Pancreas (tissue), 10 donors: ENCODE measurements around the gene ZDHHC6. TPM values are rescaled to one million over a fixed set of nuclear protein-coding genes. Genes with fewer than 3 reads are reported as not detected.

Source experiments
- ATAC-seq, 4 donors: fragments of 200-7000 bp; cut with Tn5 transposase; one replicate each; pipeline versions ENCODE4 v1.8.0 to v1.9.1; 2020; ENCODE audit warnings: mild to moderate bottlenecking in 4 of 4, moderate library complexity in 4 of 4
- DNase-seq, 6 donors: peaks; one replicate each; pipeline ENCODE4 v3.0.0-alpha.2; 2020
- FAIRE-seq: peaks from 2 replicates; lab custom pipeline; 2012; peaks lifted over from hg19 to GRCh38; lab: Jason Lieb, UNC
- H3K27ac ChIP-seq, 4 donors: fragments of 200-600 bp; sonication (generic); 1 replicate in 3 of 4; 2 replicates in 1 of 4; pipeline versions ENCODE4 v1.5.0 to v1.8.0; 2020
- H3K27me3 ChIP-seq, 4 donors: fragments of 200-600 bp; one replicate each; pipeline ENCODE4 v1.8.0; 2021
- H3K36me3 ChIP-seq, 3 donors: fragments of 200-600 bp; sonication (generic) in 1 of 3; one replicate each; pipeline versions ENCODE4 v1.5.0 to v1.8.0; 2020 to 2021
- H3K4me1 ChIP-seq, 3 donors: fragments of 200-600 bp; one replicate each; pipeline ENCODE4 v1.8.0; 2021
- H3K4me3 ChIP-seq, 4 donors: fragments of 200-600 bp; sonication (generic) in 2 of 4; one replicate each; pipeline versions ENCODE4 v1.5.0 to v1.8.0; 2020 to 2021
- H3K9me3 ChIP-seq, 4 donors: fragments of 200-600 bp; one replicate each; pipeline ENCODE4 v1.8.0; 2021
- CTCF ChIP-seq, 4 donors: fragments of 200-600 bp; sonication (generic) in 3 of 4; IDR thresholded peaks; one replicate each; pipeline versions ENCODE4 v1.5.0 to v1.8.0; 2021; ENCODE audit warnings: antibody characterized with exemption in 4 of 4
- WGBS, 2 donors: extraction: QIAGEN DNeasy Blood & Tissue Kit; methylation state at CpG; one replicate each; pipeline ENCODE4 v1.1.7; 2013; 5-methylcytosine and 5-hydroxymethylcytosine counted together
- intact Hi-C, 3 donors: fragments of 100-400 bp; cut with DNase I; formaldehyde crosslinking; loops; one replicate each; pipeline versions ENCODE4 v1.11.1 to v1.14.2; 2022
- polyA plus RNA-seq, 2 donors: library from polyadenylated mRNA; stranded (reverse); fragments of 200-250 nt; gene quantifications; one replicate each; pipeline ENCODE4 v1.2.3, GENCODE V29; 2013
- total RNA-seq, 6 donors: library from RNA; stranded (reverse); fragmentation: NEBNext Ultra II Directional in 4 of 6; extraction: Animal tissue kit (Norgen Biotek cat#: 25700) in 4 of 6; gene quantifications; one replicate each; pipeline versions ENCODE4 v1.2.1 to v1.2.4, GENCODE V29; 2021 to 2023
- donor health status: healthy with polysubstance abuse.
- donor health status: DM: no; HTN: no; CAD: no; lungs with moderate emphysema.
- donor health status: DM: no; HTN: no; CAD: no.
- donor health status: control.
- donor health status: control.
- donor health status: Bipolar disorder and iron deficiency.
- donor health status: DM: yes; HTN: yes; CAD: no.
- donor health status: DM: no; HTN: no; CAD: no.
- donor health status: DM: no; HTN: no; CAD: no.
- donor health status: DM: yes; HTN: yes; CAD: no.

The ZDHHC6 gene, protein sequence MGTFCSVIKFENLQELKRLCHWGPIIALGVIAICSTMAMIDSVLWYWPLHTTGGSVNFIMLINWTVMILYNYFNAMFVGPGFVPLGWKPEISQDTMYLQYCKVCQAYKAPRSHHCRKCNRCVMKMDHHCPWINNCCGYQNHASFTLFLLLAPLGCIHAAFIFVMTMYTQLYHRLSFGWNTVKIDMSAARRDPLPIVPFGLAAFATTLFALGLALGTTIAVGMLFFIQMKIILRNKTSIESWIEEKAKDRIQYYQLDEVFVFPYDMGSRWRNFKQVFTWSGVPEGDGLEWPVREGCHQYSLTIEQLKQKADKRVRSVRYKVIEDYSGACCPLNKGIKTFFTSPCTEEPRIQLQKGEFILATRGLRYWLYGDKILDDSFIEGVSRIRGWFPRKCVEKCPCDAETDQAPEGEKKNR
- total RNA-seq (10 to 100 TPM in 4 of 6 donors, 1 to 10 TPM in 2; 8.0 to 18.8 (median 10.9) TPM), polyA plus RNA-seq (10 to 100 TPM; 19.2 to 39.2 TPM)

DNA sequence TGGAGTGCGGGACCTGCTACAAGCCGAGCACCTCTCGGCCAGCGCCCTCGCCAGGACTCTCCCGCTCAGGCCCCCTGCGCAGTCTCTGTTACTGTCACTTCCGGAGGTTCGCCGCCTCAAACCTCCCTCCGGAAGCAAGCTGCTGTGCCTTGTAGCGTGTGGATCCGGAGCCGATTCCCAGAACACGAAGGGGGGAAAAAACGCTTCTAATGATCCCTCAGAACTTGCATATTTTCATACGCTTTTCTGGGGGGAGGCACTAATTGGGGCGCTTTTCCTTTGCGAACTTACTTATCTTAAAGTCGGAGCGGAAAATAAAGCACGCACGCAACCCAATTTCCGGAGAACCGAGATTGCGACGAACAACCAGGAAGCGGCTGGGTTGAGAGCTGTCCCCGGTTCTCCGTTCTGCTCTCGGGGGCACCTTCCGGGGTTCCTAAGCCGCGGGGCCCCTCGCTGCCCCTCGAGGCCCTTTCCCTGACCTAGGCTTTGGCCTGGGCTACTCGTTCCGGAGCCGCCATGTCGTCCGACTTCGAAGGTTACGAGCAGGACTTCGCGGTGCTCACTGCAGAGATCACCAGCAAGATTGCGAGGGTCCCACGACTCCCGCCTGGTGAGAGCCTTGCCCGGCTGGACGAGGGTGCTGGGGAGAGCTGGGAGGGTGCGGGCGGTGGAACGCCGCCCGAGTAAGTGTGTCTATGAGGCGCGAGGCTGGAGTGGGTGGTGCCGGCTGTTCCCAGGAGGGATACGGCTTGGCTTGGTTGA, at the start of gene ZDHHC6, which contains the start of gene VTI1A:
ZDHHC6 (minus strand) TSS at position 60 of the 765 bp plus-strand sequence. CDS start 1,478 bp downstream, outside the sequence.
VTI1A (plus strand) TSS at position 361 of the 765 bp plus-strand sequence; CDS start at position 520, 159 bp downstream.
- DNase-seq (peak; percentile 76 to 89 (median 82)), ATAC-seq (peak; percentile 96 to 99 (median 98)), FAIRE-seq (no peak)
- TF ChIP-seq CTCF (IDR thresholded peaks at IDR 0.05) = no peak
- Histone ChIP-seq H3K36me3 (no peaks in the 10 kb centered on the region), H3K9me3 (no peaks in the 10 kb centered on the region), H3K4me3 (peak within 1 kb of the TSS; percentile 47 to 98 (median 86)), H3K27me3 (no peaks in the 10 kb centered on the region), H3K27ac (peak within 1 kb of the TSS; percentile 67 to 86 (median 82)), H3K4me1 (peaks cover 0 to 22% (median 15%) of the 10 kb centered on the region in 3 donors)
- intact Hi-C loops = no loop called here
- 0% methylated on average over 59 of the region's 59 CpGs for WGBS, 2 donors

DNA sequence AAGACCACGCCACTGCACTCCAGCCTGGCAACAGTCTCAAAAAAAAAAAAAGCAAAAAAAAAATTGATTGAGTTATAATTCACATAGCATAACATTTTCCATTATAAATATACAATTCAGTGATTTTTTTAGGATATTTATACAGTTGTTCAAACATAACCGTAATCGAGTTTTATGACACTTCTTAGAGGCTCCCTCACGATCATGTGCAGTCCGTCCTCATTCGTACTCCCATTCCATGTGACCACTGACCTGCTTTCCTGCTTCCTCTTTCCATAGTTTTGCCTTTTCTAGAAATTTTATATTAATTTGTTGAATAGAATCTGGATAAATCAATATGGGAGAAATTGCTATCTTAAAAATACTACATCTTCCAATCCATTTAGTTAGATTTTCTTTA, 46.0 kb upstream of the ZDHHC6 start:
- no peaks in the 10 kb centered on the region for H3K27me3 ChIP-seq
- no peaks in the 10 kb centered on the region for H3K9me3 ChIP-seq
- H3K27ac ChIP-seq = no peak overlapping the region
- H3K4me3 ChIP-seq = no peak overlapping the region
- FAIRE-seq (no peak), DNase-seq (no peak), ATAC-seq (no peak)
- 97 to 99% methylated on average over 6 of the region's 6 CpGs for WGBS, 2 donors
- intact Hi-C loops = no loop called here
- no peaks in the 10 kb centered on the region for H3K4me1 ChIP-seq
- no peak for TF ChIP-seq CTCF (IDR thresholded peaks at IDR 0.05)
- H3K36me3 ChIP-seq = no peaks in the 10 kb centered on the region

GRCh38 chr10:112491144-112491543, 44.4 kb upstream of the ZDHHC6 start:
- FAIRE-seq = no peak
- DNase-seq = no peak

DNA sequence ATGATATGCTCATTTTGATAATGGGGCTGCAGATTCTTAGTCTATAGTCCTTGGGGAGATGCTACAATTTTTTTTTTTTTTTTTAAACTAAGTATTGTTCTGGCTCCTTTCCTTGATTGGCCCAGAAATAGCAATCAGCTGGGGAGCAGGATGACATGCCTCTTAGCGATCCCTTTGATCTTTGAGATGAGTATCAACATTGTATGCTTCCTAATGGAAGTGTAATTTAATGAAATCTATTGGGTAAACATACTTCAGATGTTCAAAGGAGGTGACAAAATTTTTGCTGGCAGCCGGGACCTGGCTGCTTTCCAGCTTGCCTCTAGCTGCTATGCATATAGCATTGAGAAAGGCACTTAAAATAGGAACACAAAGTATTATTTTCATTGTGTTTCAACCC, 43.8 kb upstream of the ZDHHC6 start:
- H3K27me3 ChIP-seq = no peaks in the 10 kb centered on the region
- no peaks in the 10 kb centered on the region for H3K36me3 ChIP-seq
- H3K9me3 ChIP-seq = no peaks in the 10 kb centered on the region
- ATAC-seq (no peak), FAIRE-seq (no peak), DNase-seq (no peak)
- no peak overlapping the region for H3K4me3 ChIP-seq
- no peaks in the 10 kb centered on the region for H3K4me1 ChIP-seq
- intact Hi-C loops = no loop called here
- H3K27ac ChIP-seq = no peak overlapping the region
- 40 to 46% methylated on average over 2 of the region's 2 CpGs for WGBS, 2 donors
- no peak for TF ChIP-seq CTCF (IDR thresholded peaks at IDR 0.05)

More at GRCh38 chr10:112491144-112491543, 44.4 kb upstream of the ZDHHC6 start:
- Histone ChIP-seq H3K4me3 (no peak overlapping the region), H3K9me3 (no peaks in the 10 kb centered on the region), H3K36me3 (no peaks in the 10 kb centered on the region), H3K4me1 (no peaks in the 10 kb centered on the region), H3K27ac (no peak overlapping the region), H3K27me3 (no peaks in the 10 kb centered on the region)
- TF ChIP-seq CTCF (IDR thresholded peaks at IDR 0.05) = no peak
- intact Hi-C loops = no loop called here
- ATAC-seq = no peak
